ENCODE results near the gene TRNT1.

GRCh38 chr3:3192286-3192675 lies 65.5 kb downstream of the TRNT1 start:
- no peak for TF ChIP-seq POLR2A (IDR thresholded peaks at IDR 0.05; ENCODE audit: low read length)
- TF ChIP-seq GATA1 (IDR thresholded peaks at IDR 0.05; ENCODE audit: low read depth, low read length), result no peak
